AG10803 (cell line): ENCODE measurements around the gene BEND4.

ENCODE experiments used
- DNase-seq: peaks from one replicate; pipeline ENCODE4 v3.0.0; 2010; ENCODE audit warnings: low read depth
- H3K4me3 ChIP-seq: 2 replicates; pipeline ENCODE4 v1.5.1; 2011; ENCODE audit warnings: mild to moderate bottlenecking, low read length, control low read depth
- TF ChIP-seq, protein P1 (sequence below): conservative IDR thresholded peaks from 2 replicates; pipeline ENCODE4 v1.5.1; 2011; ENCODE audit warnings: mild to moderate bottlenecking, low read length, control low read depth, inconsistent platforms

Gene BEND4

DNA sequence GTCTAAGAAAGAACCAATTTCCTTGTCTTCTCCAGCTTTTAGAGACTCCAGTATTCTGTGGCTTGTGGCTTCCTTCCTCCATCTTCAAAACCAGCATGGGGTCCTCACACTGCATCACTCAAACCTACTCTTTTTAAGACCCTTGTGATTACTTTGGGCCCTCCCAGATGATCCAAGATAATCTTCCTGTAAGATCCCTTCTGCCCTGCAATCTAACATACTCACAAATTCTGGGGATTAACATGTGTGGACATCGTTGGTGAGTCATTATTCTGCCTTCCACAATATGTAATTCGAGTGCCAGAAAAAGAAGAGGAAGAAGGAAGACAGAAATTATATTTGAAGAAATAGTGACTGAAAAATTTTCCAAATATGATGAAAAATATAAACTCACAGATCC lies 47.9 kb downstream of the BEND4 start:
- TF ChIP-seq, protein P1, sequence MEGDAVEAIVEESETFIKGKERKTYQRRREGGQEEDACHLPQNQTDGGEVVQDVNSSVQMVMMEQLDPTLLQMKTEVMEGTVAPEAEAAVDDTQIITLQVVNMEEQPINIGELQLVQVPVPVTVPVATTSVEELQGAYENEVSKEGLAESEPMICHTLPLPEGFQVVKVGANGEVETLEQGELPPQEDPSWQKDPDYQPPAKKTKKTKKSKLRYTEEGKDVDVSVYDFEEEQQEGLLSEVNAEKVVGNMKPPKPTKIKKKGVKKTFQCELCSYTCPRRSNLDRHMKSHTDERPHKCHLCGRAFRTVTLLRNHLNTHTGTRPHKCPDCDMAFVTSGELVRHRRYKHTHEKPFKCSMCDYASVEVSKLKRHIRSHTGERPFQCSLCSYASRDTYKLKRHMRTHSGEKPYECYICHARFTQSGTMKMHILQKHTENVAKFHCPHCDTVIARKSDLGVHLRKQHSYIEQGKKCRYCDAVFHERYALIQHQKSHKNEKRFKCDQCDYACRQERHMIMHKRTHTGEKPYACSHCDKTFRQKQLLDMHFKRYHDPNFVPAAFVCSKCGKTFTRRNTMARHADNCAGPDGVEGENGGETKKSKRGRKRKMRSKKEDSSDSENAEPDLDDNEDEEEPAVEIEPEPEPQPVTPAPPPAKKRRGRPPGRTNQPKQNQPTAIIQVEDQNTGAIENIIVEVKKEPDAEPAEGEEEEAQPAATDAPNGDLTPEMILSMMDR = no peak
- DNase-seq = peak; percentile 36
- no peak overlapping the region for H3K4me3 ChIP-seq

DNA sequence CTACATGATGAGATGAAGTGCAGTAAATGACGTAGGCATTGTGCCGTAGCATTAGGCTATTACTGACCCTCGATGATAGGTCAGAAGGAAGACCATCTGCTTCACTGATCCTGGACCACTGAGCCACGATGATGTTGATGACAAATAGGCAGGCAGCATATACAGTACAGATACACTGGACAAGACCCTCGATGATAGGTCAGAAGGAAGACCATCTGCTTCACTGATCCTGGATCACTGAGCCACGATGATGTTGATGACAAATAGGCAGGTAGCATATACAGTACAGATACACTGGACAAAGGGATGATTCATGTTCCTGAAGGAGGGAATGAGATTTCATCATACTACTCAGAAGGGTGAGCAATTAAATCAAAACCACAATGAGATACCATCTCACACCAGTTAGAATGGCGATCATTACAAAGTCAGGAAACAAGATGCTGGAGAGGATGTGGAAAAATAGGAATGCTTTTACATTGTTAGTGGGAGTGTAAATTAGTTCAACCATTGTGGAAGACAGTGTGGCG lies 50.9 kb downstream of the BEND4 start:
- peak; percentile 24 for DNase-seq
- TF ChIP-seq, protein P1 = no peak
- no peak overlapping the region for H3K4me3 ChIP-seq

DNA sequence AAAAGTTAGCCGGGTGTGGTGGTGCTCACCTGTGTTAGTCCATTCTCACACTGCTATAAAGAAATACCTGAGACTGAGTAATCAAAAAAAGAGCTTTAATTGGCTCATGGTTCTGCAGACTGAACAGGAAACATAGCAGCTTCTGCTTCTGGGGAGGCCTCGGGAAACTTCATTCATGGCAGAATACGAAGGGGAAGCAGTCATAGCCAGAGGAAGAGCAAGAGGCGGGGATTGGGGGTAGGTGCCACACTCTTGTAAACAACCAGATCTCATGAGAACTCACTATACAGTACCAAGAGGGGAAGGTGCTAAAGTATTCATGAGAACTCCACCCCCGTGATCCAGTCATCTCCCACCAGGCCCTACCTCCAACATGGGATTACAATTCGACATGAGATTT lies 64.1 kb downstream of the BEND4 start:
- TF ChIP-seq, protein P1 = no peak

DNA sequence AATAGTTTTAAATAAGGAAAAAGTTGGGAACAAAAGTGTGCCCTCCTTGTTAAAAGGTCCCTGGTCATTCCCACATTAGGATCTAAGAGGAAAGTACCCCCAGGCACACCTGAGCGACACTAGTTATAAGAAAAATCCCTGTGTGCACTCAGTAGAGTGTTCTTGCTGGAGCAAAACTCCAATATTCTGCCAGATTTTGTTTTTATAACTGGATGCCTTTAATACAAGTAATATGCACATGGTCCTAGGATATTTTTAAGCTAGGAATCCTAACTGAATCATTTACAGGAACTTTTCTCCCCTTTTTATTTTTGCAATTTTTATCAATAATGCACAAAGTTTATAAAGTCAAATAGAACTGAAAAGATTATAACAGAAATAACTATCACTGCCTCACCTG lies 68.6 kb downstream of the BEND4 start:
- DNase-seq = peak; percentile 12
- TF ChIP-seq, protein P1 = no peak
- H3K4me3 ChIP-seq = no peak overlapping the region

More for the DNA sequence above, 64.1 kb downstream of the BEND4 start:
- H3K4me3 ChIP-seq = no peak overlapping the region
- DNase-seq = no peak

DNA sequence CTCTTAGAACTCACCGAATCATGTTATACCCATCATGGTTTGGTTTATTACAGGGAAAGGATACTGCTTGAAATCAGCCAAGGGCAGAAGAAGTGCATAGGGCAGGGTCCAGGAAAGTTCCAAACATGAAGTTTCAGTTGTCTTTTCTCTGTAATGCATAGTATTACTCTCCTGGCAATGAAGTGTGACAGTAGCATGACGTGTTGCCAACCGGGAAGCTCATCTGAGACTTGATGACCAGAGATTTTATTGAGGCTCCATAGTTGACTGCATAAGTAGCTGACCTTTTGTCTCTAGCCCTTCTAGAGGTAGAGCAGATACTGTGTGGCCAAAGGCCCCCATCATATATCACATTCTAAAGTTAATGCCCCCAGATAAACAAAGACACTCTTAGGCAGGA lies 72.1 kb downstream of the BEND4 start:
- DNase-seq = no peak
- TF ChIP-seq, protein P1 = no peak
- no peak overlapping the region for H3K4me3 ChIP-seq

DNA sequence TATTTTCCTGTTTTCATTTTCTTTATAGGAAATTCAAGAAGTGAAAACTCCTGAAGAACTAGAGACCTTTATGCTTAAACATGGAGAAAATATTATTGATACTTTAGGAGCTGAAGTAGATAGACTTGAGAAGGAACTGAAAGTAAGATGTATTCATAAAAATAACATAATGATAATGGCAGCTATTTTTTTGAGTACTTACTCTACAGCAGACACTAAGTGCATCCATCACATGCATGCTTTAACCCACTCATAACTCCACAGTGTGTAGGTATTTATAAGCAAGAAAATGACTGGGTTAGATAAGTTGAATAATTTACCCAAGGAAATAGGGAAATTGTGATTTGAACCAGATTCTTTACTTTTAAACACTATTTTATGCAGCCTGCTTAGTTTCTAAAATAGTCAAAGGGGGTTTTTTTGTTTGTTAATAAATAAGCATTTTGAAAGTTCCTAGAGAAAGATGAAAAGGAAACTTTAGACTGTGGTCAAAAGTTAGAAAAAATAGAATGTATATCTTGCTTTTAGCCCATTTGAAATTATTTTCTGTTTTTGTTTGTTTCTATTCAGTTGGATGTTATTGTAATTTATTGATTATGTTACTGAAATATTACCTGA lies 74.2 kb downstream of the BEND4 start:
- no peak overlapping the region for H3K4me3 ChIP-seq
- TF ChIP-seq, protein P1 = no peak
- DNase-seq = no peak

DNA sequence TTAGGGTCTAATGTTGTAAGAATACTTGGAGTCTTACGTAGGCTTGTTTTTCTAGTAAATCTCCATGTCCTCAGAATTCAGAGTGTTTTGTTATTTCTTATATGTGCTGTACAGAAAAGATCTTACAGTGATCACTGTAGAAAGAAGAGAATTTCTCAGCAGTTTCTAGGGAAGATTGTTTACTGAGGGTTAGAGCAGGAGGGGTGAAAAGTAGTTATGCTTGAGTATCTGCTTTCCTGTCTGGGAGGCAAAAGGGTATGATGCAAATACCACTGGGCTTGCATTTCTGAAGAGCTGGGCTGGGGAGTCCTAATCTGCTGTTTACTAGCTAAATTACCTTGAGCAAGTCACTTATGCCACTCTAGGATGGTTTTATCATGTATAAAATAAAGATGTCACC lies 78.2 kb downstream of the BEND4 start:
- DNase-seq = no peak
- no peak overlapping the region for H3K4me3 ChIP-seq
- TF ChIP-seq, protein P1 = no peak
